Measurements from ENCODE around the gene TFAM. TPM values are rescaled to one million over a fixed set of nuclear protein-coding genes. Genes with fewer than 3 reads are reported as not detected.

TFAM gene
- total RNA-seq, 1 experiment from 2014 or later: 44.8 TPM

DNA sequence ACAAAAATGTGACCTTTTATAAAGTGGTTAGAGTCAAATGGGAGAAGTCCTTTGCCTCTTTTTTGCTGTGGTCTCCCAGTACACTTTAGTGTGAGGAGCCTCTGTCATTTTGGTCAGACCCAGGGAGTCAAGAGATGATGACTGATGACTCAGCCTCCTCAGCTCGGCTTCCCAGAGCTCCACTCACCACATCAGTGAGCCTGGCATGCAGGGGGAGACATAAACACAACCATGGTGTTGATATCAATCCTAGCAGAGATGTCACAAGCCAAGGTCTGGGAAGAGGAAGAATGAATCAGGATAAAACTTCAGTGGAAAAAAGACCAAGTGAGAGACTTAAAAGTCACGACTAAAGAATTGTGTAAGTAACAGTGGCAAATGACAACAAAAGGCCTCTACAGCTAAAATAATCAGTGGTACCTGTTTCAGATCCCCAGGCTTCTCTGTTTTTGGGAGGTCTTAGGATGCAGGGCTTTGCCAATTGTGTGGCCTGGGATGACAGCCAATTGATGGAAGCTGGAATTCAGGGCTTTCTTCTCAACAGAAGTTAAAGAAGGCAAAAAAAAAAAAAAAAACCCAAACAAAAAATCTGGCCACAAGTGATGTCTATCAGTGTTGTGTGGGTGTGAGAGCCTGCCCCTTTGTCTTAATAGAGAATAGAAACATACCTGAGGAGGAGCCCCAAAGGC lies 50.2 kb downstream of the TFAM start:
- no peak for DNase-seq
- no peaks in the 10 kb centered on the region for H3K27me3 ChIP-seq (ENCODE audit: control insufficient read depth, insufficient read depth, low read length)
- H3K4me3 ChIP-seq (ENCODE audit: insufficient read depth, low read depth, low read length): no peak overlapping the region
- no peaks in the 10 kb centered on the region for H3K36me3 ChIP-seq (replicated peaks; ENCODE audit: control insufficient read depth, insufficient read depth, low read length)

DNA sequence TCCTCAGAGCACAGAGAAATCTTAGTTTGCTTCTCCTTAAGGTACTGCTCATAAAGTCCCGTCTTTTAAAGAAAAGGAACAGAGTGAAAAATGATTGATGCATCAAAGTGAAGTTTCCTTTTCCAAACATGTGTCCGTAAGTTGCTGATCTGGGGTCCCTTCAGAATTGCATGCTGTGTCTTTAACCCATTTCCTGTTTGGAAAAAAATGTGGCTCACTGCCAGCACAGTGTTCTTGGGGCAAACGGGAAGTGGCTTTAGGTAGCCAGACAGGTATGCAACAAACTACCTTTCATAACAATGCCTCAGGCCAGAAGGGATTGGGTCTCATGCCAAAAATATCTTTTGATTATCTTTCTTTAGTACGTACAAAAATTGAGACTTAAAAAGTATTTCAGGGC lies 50.9 kb downstream of the TFAM start:
- no peaks in the 10 kb centered on the region for H3K27me3 ChIP-seq (ENCODE audit: control insufficient read depth, insufficient read depth, low read length)
- no peaks in the 10 kb centered on the region for H3K36me3 ChIP-seq (replicated peaks; ENCODE audit: control insufficient read depth, insufficient read depth, low read length)
- H3K4me3 ChIP-seq (ENCODE audit: insufficient read depth, low read depth, low read length): no peak overlapping the region
- DNase-seq: no peak

DNA sequence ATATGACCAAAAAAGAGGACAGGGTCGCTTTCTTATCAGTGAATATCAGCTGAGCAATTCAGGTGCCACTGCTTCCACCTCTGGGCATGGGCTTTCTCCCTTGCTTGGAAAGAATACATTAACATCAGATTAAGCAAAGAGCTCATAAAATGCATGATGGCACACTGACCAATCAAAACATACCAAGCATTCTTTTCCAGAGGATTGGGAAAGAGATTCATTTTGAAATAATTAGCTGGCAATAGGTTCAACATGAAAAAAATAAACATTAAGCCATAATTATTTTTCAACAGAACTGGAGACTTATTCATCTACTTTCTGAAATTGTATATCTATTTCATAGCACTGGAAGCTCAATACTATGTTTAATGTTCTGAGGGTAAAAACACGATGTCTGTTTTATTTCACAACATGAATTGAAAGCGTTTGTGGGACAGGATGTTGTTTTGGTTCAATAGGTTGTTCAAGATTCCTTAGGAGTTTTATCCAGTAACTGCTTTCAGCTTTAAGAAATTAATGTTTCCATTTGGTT lies 53.2 kb downstream of the TFAM start:
- H3K36me3 ChIP-seq (replicated peaks; ENCODE audit: control insufficient read depth, insufficient read depth, low read length): no peaks in the 10 kb centered on the region
- DNase-seq: no peak
- no peaks in the 10 kb centered on the region for H3K27me3 ChIP-seq (ENCODE audit: control insufficient read depth, insufficient read depth, low read length)
- H3K4me3 ChIP-seq (ENCODE audit: insufficient read depth, low read depth, low read length): no peak overlapping the region

DNA sequence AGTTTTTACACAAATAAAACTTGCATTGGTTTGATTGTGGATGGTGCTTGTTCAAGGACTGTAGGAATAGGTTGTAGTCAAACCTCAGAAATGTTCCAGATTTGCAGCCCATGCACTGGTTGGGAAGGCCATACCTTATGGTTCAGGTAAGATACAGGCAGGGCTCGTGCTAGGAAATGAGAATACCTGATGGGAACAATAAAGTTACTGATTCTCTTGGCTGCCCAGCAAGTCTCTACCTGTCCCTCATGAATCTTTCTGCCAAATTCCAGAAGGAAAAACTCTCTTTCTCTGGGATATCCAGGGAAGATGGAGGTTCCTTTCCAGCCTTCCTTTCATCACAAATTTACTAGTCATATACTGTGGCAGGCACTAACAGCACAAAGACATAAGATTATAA lies 53.8 kb downstream of the TFAM start:
- DNase-seq: no peak
- Histone ChIP-seq H3K36me3 (replicated peaks; ENCODE audit: control insufficient read depth, insufficient read depth, low read length) (no peaks in the 10 kb centered on the region), H3K27me3 (ENCODE audit: control insufficient read depth, insufficient read depth, low read length) (no peaks in the 10 kb centered on the region), H3K4me3 (ENCODE audit: insufficient read depth, low read depth, low read length) (no peak overlapping the region)

DNA sequence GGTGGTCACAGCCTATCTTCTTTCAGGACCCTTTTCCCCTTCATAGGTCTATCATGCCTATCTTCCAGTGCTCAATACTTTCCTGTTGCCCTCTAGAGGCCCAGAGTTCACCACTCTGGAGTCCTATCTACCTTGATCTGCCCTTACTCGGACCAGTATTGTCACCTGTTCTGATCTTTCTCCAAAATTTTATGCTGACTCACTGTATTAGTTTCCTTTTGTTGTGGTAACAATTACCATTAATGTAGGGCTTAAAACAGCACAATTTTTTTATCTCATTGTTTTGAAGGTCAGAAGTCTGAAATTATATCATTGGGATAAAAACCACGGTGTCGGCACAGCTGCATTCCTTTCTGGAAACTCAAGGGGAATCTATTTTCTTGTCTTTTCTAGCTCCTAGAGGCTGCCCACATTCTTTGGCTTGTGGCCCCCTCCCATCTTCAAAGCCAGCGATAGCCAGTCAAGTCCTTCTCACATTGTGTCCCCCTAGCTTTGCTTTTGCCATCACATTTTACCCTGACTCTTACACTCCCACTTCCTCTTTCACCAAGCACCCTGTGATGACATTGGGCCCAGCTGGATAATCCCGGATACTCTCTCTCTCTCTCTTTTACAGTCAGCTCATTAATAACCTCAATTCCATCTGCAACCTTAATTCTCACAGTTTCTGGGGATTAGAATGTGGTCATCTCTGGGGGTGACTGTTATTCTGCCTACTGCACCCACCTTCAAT lies 54.6 kb downstream of the TFAM start:
- Histone ChIP-seq H3K27me3 (ENCODE audit: control insufficient read depth, insufficient read depth, low read length) (no peaks in the 10 kb centered on the region), H3K36me3 (replicated peaks; ENCODE audit: control insufficient read depth, insufficient read depth, low read length) (no peaks in the 10 kb centered on the region), H3K4me3 (ENCODE audit: insufficient read depth, low read depth, low read length) (no peak overlapping the region)
- no peak for DNase-seq

DNA sequence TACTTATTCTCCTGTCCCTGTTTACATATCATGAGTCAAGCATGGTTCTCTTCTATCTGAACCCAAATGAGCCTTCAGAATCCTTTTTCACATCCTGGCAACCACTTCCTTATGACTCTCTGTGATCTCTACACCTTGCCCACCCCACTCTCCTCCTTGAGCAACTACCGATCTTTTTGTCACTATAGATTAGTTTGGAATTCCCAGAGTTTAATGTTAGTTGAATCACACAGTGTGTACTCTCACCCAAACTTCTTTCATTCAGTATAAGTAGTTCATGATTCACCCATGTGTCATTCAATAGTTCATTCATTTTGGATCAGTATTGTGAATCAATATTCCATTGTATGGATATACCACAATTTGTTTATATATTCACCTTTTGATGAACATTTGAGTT lies 55.3 kb downstream of the TFAM start:
- Histone ChIP-seq H3K36me3 (replicated peaks; ENCODE audit: control insufficient read depth, insufficient read depth, low read length) (no peaks in the 10 kb centered on the region), H3K27me3 (ENCODE audit: control insufficient read depth, insufficient read depth, low read length) (no peaks in the 10 kb centered on the region), H3K4me3 (ENCODE audit: insufficient read depth, low read depth, low read length) (no peak overlapping the region)
- no peak for DNase-seq

DNA sequence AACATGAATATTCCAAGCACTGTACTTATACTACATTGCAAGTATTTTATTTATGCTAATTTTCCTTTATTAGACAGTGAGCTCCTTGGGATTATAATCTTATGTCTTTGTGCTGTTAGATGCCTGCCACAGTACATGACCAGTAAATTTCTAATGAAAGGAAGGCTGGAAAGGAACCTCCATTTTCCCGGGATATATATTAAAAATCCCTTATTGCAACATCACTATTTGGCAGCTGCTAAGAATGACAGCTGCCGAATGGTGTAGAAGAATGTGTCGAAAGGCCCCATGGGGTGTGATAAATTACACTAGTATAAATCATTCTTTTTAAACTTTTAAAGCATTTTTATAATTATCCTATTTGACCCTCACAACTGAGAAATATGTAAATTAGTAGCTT lies 59.1 kb downstream of the TFAM start:
- H3K4me3 ChIP-seq (ENCODE audit: insufficient read depth, low read depth, low read length): no peak overlapping the region
- DNase-seq: no peak
- H3K27me3 ChIP-seq (ENCODE audit: control insufficient read depth, insufficient read depth, low read length): no peaks in the 10 kb centered on the region
- no peaks in the 10 kb centered on the region for H3K36me3 ChIP-seq (replicated peaks; ENCODE audit: control insufficient read depth, insufficient read depth, low read length)

DNA sequence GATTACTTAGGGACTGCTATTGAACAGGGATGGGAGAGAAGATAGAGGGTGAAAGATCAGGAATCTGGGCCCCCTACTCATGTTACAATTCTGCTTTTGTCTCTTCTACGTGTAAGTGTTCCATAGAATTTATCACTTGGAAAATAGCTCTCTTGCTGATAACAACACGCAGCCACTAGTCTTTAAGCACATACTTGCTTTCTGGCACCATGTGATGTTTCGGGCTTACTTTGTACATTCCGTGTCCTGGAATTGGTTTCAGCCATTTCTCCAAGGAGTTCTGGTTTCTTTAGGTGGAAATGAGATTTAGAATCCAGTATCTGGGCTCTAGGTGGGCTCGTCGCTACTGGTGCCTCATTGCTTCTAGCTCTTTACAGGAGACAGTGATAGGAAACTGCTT lies 59.7 kb downstream of the TFAM start:
- no peak for DNase-seq
- H3K36me3 ChIP-seq (replicated peaks; ENCODE audit: control insufficient read depth, insufficient read depth, low read length): no peaks in the 10 kb centered on the region
- H3K27me3 ChIP-seq (ENCODE audit: control insufficient read depth, insufficient read depth, low read length): no peaks in the 10 kb centered on the region
- no peak overlapping the region for H3K4me3 ChIP-seq (ENCODE audit: insufficient read depth, low read depth, low read length)

DNA sequence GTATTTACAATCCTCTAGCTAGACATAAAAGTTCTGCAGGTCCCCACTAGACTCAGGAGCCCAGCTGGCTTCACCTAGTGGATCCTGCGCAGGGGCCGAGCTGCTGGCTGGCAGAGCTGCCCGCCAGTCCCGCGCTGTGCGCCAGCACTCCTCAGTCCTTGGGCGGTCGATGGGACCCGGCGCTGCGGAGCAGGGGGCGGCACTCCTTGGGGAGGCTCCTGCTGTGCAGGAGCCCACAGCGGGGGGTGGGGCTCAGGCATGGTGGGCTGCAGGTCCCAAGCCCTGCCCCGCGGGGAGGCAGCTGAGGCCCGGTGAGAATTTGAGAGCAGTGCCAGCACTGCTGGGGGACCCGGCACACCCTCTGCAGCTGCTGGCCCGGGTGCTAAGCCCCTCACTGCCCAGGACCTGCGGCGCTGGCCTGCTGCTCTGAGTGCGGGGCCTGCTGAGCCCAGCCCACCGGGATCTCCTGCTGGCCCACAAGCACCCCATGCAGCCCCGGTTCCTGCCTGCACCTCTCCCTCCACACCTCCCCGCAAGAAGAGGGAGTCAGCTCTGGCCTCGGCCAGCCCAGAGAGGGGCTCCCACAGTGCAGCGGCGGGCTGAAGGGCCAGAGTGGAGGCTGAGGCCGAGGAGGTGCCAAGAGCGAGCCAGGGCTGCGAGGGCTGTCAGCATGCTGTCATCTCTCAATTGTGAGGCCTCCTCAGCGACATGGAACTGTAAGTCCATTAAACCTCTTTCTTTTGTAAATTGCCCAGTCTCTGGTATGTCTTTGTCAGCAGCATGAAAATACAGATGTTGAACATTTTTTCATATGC lies 63.1 kb downstream of the TFAM start:
- H3K4me3 ChIP-seq (ENCODE audit: insufficient read depth, low read depth, low read length): no peak overlapping the region
- H3K36me3 ChIP-seq (replicated peaks; ENCODE audit: control insufficient read depth, insufficient read depth, low read length): no peaks in the 10 kb centered on the region
- DNase-seq: no peak
- no peaks in the 10 kb centered on the region for H3K27me3 ChIP-seq (ENCODE audit: control insufficient read depth, insufficient read depth, low read length)

Other genes starting within 250 kb of the TFAM start
- gene IPMK, start 117.5 kb upstream of the TFAM start, total RNA-seq (2014; rRNA removed; shearing (Covaris generic)): 15.8 and 27.6 TPM in 2 replicates
- 71.7 and 74.0 TPM in 2 replicates for gene CISD1, start 116.2 kb upstream of the TFAM start, total RNA-seq (2014; rRNA removed; shearing (Covaris generic))
- gene UBE2D1, start 50.4 kb upstream of the TFAM start, total RNA-seq (2014; rRNA removed; shearing (Covaris generic)): 31.6 and 33.7 TPM in 2 replicates
- gene BICC1, start 127.5 kb downstream of the TFAM start, total RNA-seq (2014; rRNA removed; shearing (Covaris generic)): 0.33 and 0.38 TPM in 2 replicates

Data from H7 (cell line).